Ishikawa (cell line): ENCODE data around the gene FTH1.
A peak's percentile ranks its signal among the peaks of the same experiment; 100 is the strongest.

Experiments
- CEBPB ChIP-seq: IDR thresholded peaks from 2 replicates; pipeline ENCODE4 v1.6.1; 2012
- CREB1 ChIP-seq: IDR thresholded peaks from 2 replicates; pipeline ENCODE4 v1.6.1; 2012; ENCODE audit warnings: low read depth
- EGR1 ChIP-seq: IDR thresholded peaks from 2 replicates; pipeline ENCODE4 v1.6.1; 2012
- EP300 ChIP-seq: IDR thresholded peaks from 2 replicates; pipeline ENCODE4 v1.6.1; 2012; ENCODE audit warnings: borderline replicate concordance
- FOXM1 ChIP-seq: IDR thresholded peaks from 2 replicates; pipeline ENCODE4 v1.6.1; 2012; ENCODE audit warnings: low read depth, borderline replicate concordance
- MAX ChIP-seq: IDR thresholded peaks from 2 replicates; pipeline ENCODE4 v1.6.1; 2012
- NFIC ChIP-seq: IDR thresholded peaks from 2 replicates; pipeline ENCODE4 v1.6.1; 2012
- RAD21 ChIP-seq: IDR thresholded peaks from 2 replicates; pipeline ENCODE4 v1.6.1; 2012; ENCODE audit warnings: low read depth
- TAF1 ChIP-seq: IDR thresholded peaks from 2 replicates; pipeline ENCODE4 v1.6.1; 2012; ENCODE audit warnings: low read depth, mild to moderate bottlenecking
- TCF12 ChIP-seq: IDR thresholded peaks from 2 replicates; pipeline ENCODE4 v1.6.1; 2012; ENCODE audit warnings: low read depth
- TEAD4 ChIP-seq: IDR thresholded peaks from 2 replicates; pipeline ENCODE4 v1.6.1; 2012
- YY1 ChIP-seq: IDR thresholded peaks from 2 replicates; pipeline ENCODE4 v1.6.1; 2012; ENCODE audit warnings: low read depth
- ZBTB7A ChIP-seq: IDR thresholded peaks from 2 replicates; pipeline ENCODE4 v1.6.1; 2012; ENCODE audit warnings: low read depth
- TF ChIP-seq, protein P1 (sequence below): IDR thresholded peaks from 2 replicates; pipeline ENCODE4 v1.6.1; 2012; ENCODE audit warnings: low read depth, mild to moderate bottlenecking
- TF ChIP-seq, protein P2 (sequence below): IDR thresholded peaks from 2 replicates; pipeline ENCODE4 v1.6.1; 2012

The FTH1 gene

GRCh38 chr11:62000539-62001446 lies 33.4 kb upstream of the FTH1 start:
- no peak for TF ChIP-seq MAX
- TF ChIP-seq TAF1 = no peak
- no peak for TF ChIP-seq RAD21
- TF ChIP-seq CEBPB = no peak
- TF ChIP-seq YY1 = no peak
- TF ChIP-seq EP300 = no peak
- no peak for TF ChIP-seq ZBTB7A
- TF ChIP-seq EGR1 = no peak
- no peak for TF ChIP-seq TCF12
- no peak for TF ChIP-seq CREB1
- no peak for TF ChIP-seq NFIC
- no peak for TF ChIP-seq FOXM1
- TF ChIP-seq, protein P1, sequence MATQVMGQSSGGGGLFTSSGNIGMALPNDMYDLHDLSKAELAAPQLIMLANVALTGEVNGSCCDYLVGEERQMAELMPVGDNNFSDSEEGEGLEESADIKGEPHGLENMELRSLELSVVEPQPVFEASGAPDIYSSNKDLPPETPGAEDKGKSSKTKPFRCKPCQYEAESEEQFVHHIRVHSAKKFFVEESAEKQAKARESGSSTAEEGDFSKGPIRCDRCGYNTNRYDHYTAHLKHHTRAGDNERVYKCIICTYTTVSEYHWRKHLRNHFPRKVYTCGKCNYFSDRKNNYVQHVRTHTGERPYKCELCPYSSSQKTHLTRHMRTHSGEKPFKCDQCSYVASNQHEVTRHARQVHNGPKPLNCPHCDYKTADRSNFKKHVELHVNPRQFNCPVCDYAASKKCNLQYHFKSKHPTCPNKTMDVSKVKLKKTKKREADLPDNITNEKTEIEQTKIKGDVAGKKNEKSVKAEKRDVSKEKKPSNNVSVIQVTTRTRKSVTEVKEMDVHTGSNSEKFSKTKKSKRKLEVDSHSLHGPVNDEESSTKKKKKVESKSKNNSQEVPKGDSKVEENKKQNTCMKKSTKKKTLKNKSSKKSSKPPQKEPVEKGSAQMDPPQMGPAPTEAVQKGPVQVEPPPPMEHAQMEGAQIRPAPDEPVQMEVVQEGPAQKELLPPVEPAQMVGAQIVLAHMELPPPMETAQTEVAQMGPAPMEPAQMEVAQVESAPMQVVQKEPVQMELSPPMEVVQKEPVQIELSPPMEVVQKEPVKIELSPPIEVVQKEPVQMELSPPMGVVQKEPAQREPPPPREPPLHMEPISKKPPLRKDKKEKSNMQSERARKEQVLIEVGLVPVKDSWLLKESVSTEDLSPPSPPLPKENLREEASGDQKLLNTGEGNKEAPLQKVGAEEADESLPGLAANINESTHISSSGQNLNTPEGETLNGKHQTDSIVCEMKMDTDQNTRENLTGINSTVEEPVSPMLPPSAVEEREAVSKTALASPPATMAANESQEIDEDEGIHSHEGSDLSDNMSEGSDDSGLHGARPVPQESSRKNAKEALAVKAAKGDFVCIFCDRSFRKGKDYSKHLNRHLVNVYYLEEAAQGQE = no peak
- TF ChIP-seq, protein P2, sequence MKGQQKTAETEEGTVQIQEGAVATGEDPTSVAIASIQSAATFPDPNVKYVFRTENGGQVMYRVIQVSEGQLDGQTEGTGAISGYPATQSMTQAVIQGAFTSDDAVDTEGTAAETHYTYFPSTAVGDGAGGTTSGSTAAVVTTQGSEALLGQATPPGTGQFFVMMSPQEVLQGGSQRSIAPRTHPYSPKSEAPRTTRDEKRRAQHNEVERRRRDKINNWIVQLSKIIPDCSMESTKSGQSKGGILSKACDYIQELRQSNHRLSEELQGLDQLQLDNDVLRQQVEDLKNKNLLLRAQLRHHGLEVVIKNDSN = no peak
- TF ChIP-seq TEAD4 = no peak

- TF ChIP-seq, protein P2 = 0 out of 2 replicates have a peak, but pooled peaks have one; percentile 25
- no peak for TF ChIP-seq EGR1
- TF ChIP-seq TCF12 = peak; percentile 15; the same call in 1 of the 2 replicates
These were observed 31.9 kb upstream of the FTH1 start for GRCh38 chr11:61999141-61999975.

DNA sequence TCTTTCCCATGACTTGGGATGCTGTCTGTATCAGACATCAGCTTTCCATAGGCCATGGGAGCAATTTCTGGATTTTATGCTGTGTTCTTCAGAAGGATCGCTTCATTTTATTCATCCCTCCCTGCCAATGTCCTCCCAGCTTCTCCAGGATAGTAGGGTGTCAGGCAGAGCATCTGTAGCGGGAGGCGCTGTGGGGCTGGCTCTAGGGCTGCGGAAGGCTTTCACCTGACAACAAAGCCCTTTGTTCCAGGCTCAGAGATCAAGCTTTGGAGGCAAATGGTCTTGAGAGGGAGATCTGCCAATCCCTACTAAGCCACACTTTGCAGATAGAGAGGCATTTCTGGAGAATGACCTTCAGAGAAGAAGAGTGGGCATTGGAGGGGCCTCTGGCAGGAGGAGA lies 29.5 kb upstream of the FTH1 start:
- TF ChIP-seq CREB1 = no peak
- no peak for TF ChIP-seq EP300
- TF ChIP-seq FOXM1 = no peak
- TF ChIP-seq RAD21 = no peak
- TF ChIP-seq, protein P1 = no peak
- no peak for TF ChIP-seq NFIC
- TF ChIP-seq CEBPB = no peak
- TF ChIP-seq YY1 = no peak
- no peak for TF ChIP-seq TAF1
- TF ChIP-seq MAX = no peak

- TF ChIP-seq TCF12 (no peak), TAF1 (no peak), CREB1 (no peak), ZBTB7A (no peak), MAX (no peak), EP300 (no peak)
These were observed 27.5 kb upstream of the FTH1 start for GRCh38 chr11:61994981-61995380.

DNA sequence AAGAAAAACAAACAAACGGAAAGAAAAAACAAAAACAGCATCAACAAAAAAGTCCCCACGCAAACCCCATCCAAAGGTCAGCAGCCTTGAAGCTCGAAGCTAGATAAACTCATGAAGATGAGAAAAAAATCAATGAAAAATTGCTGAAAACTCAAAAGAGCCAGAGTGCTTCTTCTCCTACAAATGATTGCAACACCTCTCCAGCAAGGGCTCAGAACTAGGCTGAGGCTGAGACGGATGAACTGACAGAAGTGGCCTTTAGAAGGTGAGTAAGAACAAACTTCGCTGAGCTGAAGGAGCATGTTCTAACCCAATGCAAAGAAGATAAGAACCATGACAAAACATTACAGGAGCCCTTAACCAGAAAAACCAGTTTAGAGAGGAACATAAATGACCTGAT lies 18.4 kb upstream of the FTH1 start:
- no peak for TF ChIP-seq TEAD4

DNA sequence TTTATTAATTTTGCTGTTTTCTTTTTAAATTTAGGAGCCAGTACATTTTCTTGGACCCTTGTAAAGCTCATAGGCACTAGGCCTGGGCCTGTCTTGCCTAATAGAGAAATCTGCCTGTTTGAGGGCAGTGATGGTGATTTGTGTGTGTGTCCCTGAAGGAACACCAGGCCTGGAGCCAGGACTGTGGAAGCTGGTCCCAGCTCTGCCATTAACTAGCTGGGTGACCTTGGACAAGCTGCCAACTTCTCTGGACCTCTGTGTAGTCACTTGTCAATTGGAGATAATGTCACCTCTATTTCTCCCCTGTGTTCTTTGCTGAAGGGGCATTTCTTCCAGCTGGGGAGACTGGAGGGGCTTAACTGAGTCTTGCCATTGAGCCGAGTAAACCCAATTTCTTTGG lies 16.0 kb upstream of the FTH1 start:
- TF ChIP-seq EGR1 (no peak), ZBTB7A (no peak), TEAD4 (no peak), FOXM1 (no peak), NFIC (no peak), TCF12 (no peak), EP300 (no peak), CREB1 (no peak), TAF1 (no peak), CEBPB (no peak), YY1 (no peak), RAD21 (no peak), MAX (no peak)
- TF ChIP-seq, protein P2 = no peak
- TF ChIP-seq, protein P1 = no peak
